CD1c-positive myeloid dendritic cell (primary cell): ENCODE measurements around the gene MAPKAP1.
A peak's percentile ranks its signal among the peaks of the same experiment; 100 is the strongest.
"Not testable (repeated sequence)": the region's sequence is repeated elsewhere in the genome, so short reads cannot be mapped to it uniquely, and the experiment has no call there.

Experiments
- DNase-seq: peaks from one replicate; pipeline ENCODE4 v3.0.0-alpha.2; 2016; ENCODE audit errors: extremely low spot score

The MAPKAP1 gene

DNA sequence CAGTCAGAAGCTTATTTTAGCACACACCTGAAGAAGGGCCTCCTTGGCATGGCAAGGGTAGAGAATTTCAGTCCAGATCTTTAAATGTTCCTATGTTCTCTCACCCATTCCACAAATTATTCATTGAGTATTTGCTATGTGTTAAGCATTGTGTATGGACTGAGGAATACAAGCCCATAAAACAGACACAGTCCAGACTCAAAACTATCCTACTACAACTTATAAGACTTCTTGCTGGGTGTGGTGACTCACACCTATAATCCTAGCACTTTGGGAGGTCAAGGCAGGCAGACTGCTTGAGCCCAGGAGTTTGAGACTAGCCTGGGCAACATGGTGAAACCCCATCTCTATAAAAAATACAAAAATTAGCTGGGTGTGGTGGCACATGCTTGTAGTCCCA, 141.0 kb downstream of the MAPKAP1 start:
- DNase-seq = not testable (repeated sequence)

DNA sequence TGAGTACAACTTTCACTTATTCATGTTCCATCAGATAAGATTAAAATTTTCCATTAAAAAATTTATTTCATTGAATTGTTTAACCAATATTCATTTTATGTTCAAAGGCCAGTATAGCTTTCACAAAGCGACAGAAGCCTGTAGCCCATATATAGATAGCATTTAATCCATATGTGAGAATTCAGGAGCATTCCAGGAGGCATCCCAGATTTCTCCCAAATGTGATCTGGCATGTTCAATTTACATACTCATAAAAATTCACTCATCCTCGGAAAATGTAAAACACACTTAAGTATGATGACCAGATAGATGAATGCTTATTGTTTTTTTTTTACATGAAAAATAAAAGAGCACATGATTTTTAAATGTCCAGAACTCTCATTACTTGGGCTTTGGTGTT, 141.9 kb downstream of the MAPKAP1 start:
- no peak for DNase-seq

DNA sequence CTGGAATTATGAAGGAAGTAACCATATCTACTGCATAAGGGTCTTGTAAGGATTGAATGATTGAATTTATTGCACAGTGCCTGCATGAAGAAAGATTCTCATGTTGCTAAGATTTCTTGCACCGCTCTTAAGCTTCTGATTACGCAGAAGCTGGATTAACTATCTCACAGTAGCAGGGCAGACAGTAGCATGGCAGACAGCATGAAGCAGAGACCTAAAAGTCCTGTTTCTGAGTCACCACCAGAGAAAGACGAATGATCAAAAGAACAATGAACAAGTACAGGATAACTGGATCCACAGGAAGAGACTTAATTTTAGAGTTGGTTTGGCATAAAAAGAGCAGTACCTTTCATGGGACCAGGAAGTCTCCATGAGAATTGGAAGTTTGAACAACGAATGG, 142.4 kb downstream of the MAPKAP1 start:
- DNase-seq = no peak

DNA sequence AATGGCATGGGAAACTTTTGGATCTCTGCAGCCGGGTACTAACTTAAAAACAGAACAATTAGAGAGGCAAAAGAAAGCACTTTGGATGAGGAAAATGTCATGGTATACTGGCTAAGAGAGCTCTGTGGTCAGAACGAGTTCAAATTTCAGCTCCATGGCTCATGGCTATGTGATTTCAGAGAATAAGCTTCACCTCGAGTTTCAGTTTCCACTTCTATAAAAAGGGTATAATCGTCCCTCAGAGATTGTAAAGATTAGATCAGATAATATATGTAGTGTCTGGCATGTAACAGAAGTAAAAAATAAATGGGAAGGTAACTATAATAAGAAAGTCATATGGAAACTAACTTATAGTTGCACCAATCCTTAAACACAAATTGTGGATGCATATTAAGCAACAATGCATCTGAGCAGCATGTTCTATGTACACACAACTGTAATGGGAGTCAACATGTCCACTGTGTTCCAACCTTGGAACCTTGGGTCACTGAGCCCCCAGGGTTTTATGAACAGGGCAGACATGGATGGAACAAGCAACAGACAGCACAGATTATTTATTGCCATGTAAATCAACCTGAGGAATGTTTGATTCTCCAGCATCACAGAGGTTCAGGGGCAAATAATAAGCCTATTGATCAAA, 145.4 kb downstream of the MAPKAP1 start:
- DNase-seq = no peak

DNA sequence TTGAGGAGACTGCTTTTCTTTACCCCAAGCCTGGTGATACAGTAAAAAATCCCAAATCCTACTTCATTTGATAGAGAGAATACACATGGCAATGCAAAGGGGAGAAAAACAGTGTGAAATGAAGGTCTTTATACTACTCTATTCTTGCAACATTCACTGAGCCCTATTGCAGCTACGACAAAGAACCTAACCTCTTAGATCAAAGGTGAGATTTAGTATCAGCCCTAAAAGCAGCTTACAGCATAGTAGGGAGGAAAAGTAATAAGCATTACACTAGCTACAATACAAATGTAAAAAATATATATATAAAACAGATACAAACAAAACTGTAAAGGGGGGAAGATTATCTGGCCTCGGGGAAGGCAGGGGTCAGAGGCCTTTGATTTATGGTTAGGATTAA, 147.1 kb downstream of the MAPKAP1 start:
- no peak for DNase-seq

DNA sequence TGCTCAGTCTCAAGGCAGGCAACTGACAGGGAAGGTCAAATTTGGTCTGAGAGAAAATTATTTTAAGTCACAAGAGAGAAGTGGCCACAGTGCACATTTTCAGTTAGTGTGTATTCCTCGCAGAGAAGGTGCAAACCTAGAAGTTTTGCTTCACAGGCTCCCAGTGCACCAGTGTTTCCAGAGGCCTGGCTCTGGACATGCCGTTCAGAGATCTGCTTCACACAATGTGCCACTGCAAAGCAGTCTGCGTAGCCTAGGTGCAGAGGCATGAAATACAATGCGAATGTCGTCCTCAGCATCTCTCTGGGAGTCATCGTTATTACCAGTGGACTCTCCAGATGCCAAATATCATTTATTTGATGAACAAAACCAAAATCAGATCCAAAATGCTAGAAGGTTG, 147.8 kb downstream of the MAPKAP1 start:
- no peak for DNase-seq

DNA sequence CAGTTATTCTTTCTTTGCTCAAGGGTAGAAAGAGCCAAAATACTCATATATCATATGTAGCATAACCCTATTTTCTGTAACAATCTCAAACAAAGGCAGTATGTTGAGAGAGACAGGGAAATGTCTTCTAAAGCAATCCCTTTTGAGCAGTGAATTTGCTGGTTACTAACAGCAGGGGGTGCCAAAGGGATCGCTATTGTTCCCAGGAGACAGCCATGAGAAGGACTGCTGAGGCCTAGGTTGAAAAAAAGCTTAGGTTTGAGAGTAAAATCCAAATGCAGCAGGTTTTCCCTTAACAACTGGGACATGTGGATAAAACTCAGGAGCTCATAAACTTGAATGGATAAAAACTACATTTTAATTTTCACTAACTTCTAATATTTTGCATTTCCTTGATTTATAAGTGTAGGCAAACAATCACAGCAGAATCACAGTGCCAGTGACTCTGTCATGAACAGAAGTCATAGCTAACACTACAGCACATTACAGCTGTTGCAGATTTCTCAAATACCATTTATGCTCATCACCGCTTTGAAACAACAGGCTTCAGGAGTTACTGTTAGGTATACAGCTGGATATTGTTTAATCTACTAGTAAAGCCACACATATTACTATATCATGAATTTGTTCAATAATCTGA, 148.4 kb downstream of the MAPKAP1 start:
- peak; percentile 77 for DNase-seq

DNA sequence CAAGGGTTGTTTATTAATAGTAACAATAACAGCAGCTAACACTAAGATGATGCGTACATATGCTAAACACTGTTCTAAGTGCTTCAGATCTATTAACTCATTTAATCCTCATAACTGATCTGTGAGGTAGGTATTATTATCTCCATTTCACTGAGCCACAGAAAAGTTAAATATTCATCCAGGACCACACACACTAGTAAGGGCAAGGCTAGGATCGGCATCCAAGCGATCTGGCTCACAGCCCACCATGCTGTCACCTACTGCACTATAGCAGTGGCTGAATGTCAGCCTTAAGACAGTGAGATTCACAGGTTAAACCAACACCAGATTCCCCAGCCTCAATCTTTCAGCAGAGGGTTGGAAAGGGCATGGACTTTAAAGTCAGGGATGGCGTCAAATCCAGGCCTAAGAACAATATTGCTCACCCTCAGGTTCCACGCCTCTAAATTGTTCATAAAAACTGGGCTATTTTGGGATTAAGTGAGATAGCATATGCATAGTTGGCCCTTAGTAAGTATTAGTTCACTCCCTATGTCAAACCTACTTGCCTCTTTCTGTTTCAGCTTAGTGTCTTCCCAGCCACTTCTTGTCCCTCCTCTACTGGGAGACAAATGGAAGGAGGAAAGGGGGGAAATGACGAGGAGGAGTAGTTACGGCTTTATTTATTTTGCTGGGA, 150.8 kb downstream of the MAPKAP1 start:
- no peak for DNase-seq

DNA sequence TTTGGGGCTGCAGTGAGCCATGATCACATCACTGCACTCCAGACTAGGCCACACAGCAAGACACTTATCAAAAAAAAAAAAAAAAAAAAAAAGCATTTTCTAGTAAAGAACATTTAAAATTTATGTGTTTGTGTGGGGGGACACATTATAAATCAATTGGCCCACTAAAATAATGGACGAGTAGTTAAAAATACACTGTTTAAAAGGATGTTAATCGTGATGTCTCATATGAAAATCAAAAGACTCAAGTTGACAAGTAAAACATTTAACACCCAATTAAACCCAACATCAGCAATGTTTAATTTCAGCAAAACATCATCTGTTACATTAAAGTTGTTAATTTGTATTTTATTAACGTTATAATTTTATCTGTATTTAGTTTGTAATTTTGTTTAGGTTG, 152.3 kb downstream of the MAPKAP1 start:
- DNase-seq = no peak

DNA sequence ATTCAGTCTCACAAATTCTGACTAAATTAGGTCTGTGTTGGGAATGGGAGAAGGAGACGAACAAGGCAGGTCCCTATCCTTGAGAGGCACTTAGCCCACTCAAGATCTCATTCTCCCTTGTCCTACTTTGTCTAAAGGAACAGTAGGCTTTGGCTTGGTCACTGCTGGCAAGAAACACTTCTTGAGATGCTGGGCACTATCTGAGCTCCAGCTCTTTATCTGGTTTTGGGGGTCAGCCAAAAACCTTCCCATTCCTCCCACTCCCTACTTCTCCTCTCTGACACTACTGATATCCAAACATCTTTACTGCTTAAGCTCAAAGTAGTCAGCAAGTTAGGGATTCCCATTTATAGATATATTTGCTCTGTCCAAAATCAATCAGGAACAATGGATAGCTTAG, 155.2 kb downstream of the MAPKAP1 start:
- no peak for DNase-seq

DNA sequence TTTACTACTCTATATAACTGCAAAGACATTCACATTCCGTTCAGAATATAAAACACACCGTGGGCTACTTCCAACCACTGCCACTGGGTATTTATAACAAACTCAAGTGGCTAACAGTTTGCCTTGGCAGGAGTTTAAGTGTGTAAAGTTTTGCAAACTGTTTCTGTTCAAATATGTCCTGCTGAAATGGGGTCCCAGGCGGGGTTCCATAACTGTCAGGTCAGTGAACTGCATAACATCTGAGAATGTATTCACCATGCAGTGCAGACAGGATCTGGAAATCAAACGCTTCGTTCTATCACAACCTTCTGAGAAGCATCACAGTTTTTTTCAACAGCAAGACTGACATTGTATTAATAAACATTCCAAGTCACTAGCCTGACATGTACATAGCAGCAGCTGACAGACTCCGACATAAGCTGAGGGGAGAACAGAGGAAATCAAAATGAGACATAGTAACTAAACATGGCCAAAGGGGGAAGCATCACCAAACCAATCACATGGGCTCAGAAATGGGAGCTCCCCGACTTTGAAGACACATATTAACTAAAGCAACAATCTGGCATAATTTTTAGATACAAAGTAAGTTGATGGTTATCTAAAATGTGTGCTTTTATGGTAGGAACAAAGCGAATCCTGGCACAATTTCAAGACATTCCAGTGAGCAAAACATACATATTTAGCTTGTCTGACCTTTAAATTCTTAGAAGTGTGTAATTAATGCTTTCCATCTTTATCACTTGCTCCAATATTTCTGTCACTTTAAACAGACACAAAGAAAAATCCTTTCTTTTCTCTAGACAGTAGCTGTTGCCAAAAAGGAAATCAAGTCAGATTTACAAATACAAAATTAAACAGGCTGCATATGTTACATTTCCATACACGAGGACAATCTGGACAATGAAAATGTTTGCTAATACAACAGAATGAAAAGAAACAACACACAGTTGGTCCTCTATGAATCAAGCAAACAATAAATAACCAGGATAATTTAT, 156.8 kb downstream of the MAPKAP1 start:
- no peak for DNase-seq

DNA sequence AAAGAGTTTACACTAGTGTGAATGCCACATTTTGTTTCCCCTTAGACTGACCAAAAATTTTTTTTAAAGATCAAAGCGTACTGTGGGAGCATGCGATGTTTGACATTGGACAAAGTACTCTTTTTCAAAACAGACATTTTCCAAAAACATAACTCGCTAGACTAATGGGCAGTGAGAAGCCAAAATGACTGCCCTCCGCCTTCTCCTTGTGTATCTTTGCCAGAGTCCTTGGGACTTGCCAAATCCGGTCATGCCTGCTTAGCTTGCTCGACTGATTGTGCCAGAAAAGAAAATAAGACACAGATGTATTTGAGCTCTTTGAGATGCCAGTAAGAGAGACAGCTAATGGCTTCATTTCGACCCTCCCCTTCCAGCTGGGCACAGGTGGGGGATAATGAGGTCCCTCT, 157.5 kb downstream of the MAPKAP1 start:
- DNase-seq = no peak

DNA sequence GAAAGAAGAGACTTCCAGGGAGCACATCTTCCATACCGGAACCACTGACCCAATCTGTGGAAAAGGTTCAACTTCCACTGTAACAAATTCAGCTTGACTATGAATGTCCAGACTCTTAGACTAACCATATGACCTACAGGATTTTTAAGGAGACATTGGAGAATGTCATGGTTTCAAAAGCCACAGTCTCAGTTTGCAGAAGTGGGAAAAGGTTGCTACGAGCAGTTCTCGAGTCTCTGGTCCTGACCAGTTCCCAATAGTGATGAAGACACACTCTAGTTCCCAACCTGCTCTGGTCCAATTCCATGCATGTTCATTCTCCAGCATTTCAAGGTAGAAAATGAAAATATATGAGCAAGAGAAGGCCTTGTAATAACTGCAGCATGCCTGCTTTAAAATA, 158.0 kb downstream of the MAPKAP1 start:
- DNase-seq = no peak

DNA sequence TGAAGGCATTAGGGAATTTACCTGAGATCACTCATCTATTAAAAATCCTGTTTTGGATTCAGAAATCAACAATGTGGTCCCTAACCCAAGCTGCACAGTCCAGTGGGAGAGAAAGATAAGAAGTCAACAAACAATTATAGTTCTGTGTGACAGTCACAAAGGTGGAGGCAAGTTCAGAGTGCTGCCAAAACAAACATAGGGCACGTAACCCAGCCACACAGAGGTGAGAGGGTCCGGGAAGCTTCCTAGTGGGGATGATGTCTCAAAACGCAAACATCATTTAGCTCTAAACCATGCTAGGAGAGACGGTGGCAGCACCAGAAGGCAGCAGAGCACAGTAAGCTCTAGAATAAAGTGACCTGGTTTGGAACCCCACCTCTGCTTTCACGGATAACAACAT, 158.9 kb downstream of the MAPKAP1 start:
- DNase-seq = no peak

DNA sequence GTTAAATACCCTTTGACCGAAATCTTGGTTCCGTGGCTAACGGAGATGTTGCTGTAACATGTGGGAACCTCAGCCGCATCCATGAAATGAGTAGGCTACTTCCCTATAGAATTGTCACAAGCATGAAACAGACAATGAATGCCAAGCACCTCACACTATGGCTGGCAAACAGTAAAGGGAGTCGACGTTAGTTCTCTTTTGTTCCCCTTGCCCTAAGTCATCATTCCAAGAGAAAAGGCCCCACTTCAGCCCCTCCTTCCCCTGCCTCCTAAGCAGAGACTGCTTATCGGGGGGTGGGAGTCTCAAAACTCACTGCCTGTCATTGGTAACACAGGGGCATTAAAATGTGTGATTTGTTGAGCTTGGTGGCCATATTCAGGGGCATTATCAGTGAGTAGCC, 159.6 kb downstream of the MAPKAP1 start:
- DNase-seq = no peak

DNA sequence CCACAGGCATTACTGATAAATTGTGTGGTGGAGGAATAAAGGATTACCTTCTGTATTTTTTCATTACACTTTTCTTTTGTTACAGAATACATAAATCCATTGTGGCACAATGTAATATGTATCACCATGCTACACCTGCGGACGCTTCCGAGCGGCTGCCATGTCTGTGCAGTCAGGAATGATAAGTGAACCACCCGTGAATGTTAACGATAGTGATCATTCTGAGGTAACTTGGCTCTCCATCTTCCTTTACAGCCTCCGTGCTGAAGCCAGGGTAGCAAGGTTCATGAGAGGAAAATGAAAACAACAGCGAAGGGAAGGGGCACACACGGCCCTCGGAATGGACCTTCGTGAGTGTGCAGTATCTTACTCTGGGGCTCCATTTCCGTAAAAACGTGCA, 161.2 kb downstream of the MAPKAP1 start:
- DNase-seq = no peak

DNA sequence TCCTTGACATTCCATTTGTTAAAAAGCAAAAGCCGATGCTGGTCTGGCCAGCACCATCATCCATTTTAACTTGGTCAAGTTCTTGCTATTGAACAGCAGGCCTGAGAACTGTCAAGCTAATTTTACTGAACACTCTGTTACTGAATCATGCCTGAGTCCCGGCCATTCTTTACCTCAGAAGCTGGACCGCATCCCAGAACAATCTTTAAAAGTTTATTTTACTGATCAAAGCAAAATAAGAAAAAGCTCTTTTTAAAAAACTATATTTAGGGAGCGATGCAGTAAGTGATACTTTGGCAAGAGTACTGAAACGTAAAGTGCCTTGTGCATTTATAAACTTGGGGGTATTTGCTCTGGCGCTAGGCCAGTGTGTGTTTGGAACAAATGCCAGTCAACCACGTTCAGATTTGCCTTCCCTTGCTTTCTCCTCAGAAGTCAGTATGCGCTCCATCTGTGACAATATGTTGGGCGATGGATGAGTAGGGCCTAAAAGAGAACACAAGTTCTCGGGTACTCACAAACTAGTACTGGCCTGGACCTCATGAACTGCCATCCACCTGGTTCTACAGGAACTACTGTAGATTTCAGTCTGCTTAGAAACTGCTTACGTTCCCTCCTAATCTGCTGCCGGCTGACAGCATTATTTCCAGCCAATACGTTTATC, 161.9 kb downstream of the MAPKAP1 start:
- no peak for DNase-seq

DNA sequence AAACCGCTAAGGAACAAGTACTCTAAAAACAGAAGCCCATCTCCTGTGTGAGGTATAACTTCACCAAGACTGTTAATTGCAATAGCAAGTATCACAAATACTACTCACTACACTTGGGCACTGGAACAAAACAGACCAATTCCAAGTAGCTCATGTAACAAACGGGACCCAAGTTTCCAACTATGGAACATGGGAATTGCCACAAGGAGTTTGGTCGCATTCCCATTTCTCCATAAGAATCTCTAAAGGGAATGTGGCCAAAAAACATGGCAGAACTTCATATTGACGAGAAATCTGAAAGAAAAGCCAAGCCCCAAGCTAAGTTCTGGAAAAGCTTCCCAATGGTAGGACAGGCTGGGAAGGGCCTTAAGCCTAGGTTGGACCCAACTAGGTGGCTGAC, 162.5 kb downstream of the MAPKAP1 start:
- no peak for DNase-seq

DNA sequence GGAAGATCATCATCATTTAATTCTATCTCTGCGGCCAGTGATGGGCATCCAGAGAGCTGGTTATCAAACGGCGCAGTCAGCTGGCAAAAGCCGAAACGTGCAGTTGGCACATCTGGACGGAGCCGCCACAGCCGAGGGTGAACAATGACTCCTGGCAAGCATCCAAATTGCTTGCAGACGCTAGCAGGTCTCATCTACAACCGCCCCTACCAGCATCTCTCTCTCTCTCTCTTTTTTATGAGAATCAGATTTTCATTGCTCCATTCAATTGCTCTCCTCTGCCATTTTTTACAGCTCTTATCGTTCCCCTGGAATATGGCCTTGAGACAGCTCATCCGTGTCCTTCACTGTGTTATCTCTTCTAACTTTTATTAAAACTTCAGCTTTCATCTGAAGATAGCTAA, 165.2 kb downstream of the MAPKAP1 start:
- no peak for DNase-seq

DNA sequence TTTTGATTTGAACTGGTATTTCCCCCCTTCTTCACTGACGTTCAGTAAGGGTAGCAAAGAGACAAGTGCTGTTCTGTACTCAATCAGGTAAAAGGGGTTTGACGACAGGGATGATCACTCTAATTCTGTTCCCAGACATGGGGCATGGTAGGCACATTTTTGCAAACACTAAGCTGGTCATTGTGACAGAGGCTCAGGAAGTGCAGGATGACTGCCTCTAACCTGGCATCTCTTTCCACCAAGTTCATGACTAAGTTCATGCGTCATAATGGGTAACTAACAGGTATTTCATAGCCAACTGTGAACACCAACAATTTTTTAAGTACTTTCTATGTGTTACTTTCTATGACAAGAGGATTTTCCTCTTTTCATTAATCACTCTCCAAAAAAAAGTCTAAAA, 166.5 kb downstream of the MAPKAP1 start:
- DNase-seq = no peak

DNA sequence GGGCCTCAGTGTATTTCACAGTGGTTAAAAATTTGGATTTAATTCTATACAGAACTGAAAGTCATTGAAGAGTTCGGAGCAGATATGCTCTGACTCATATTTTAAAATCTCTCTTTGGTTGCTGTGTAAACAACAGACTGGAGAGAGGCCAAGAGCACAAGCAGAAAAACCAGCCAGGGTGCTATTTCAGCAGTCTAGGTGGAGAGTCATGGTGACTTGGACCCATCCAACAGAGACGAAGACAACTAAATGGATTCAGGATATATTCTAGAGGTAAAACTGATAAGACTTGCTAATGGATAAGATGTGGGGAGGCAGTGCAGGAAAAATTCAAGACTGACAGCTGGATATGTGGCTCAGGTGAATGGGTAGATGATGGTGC, 168.9 kb downstream of the MAPKAP1 start:
- no peak for DNase-seq
